GM12878 (cell line): ENCODE data around the gene ZNF626. TPM values are rescaled to one million over a fixed set of nuclear protein-coding genes. Genes with fewer than 3 reads are reported as not detected.

Experiments
- ATAC-seq: fragments of 200-7000 bp; cut with Tn5 transposase; 3 replicates; pipeline ENCODE4 v1.9.1; 2020; ENCODE audit warnings: mild to moderate bottlenecking, moderate library complexity
- BruUV-seq: library from RNA; stranded (reverse); fragments of 400-500 nt; replicated peaks from 2 replicates; lab custom pipeline; 2021; lab: Mats Ljungman, UMichigan
- CTCF ChIA-PET: fragments of 300-600 bp; sonication (Branson Sonifier 250); formaldehyde crosslinking; extraction: SDS; loops from one replicate; lab custom pipeline; 2021; ENCODE audit warnings: inconsistent platforms; lab: Yijun Ruan, JAX
- POLR2A ChIA-PET: fragments of 350-600 bp; formaldehyde crosslinking; extraction: SDS; loops from one replicate; lab custom pipeline; 2021; ENCODE audit warnings: inconsistent platforms; lab: Charles Lee
- RAD21 ChIA-PET: fragments of 300-600 bp; sonication (Branson Sonifier 250); formaldehyde crosslinking; loops from one replicate; lab custom pipeline; 2023; ENCODE audit warnings: antibody characterized with exemption; ENCODE audit not compliant: unreplicated experiment; lab: Charles Lee
- SMC1A ChIA-PET: fragments of 300-600 bp; sonication (Branson Sonifier 250); formaldehyde crosslinking; loops from one replicate; lab custom pipeline; 2023; ENCODE audit not compliant: unreplicated experiment, uncharacterized antibody; lab: Charles Lee
- DNase-seq: peaks from one replicate; pipeline ENCODE4 v3.0.0-alpha.2; 2011; ENCODE audit warnings: low read depth, low spot score
- FAIRE-seq: peaks from 3 replicates; lab custom pipeline; 2011; peaks lifted over from hg19 to GRCh38; lab: Jason Lieb, UNC
- H2AFZ ChIP-seq: 2 replicates; pipeline ENCODE4 v1.6.0; 2011; ENCODE audit warnings: low read depth, low read length, control low read depth; ENCODE audit not compliant: control insufficient read depth
- H3K27ac ChIP-seq: 2 replicates; pipeline ENCODE4 v1.5.1; 2011; ENCODE audit warnings: control low read depth; ENCODE audit not compliant: control insufficient read depth, insufficient read depth
- H3K27me3 ChIP-seq, 2 experiments: replicated peaks in 1 of 2; 2 replicates each; pipeline versions ENCODE4 v1.6.0 to v1.6.1; 2011; ENCODE audit warnings: low read length in 1 of 2; ENCODE audit not compliant: control insufficient read depth in 2 of 2, insufficient read depth in 2 of 2
- H3K36me3 ChIP-seq, 2 experiments: 2 replicates each; pipeline ENCODE4 v1.5.1; 2011; ENCODE audit warnings: low read length in 1 of 2; ENCODE audit not compliant: control insufficient read depth in 2 of 2, insufficient read depth in 2 of 2
- H3K4me1 ChIP-seq: 2 replicates; pipeline ENCODE4 v1.6.1; 2011; ENCODE audit warnings: mild to moderate bottlenecking, low read length, moderate library complexity, mixed read lengths; ENCODE audit not compliant: control insufficient read depth, insufficient read depth
- H3K4me2 ChIP-seq: 2 replicates; pipeline ENCODE4 v1.6.0; 2011; ENCODE audit warnings: control low read depth; ENCODE audit not compliant: control insufficient read depth, insufficient read depth
- H3K4me3 ChIP-seq: fragments of 200-600 bp; sonication (generic); 2 replicates; pipeline ENCODE4 v1.5.1; 2016
- H3K79me2 ChIP-seq: 2 replicates; pipeline ENCODE4 v1.6.0; 2011; ENCODE audit warnings: low read length; ENCODE audit not compliant: control insufficient read depth, insufficient read depth
- H3K9ac ChIP-seq: 2 replicates; pipeline ENCODE4 v1.8.0; 2011; ENCODE audit warnings: low read length, control low read depth, mixed read lengths; ENCODE audit not compliant: control insufficient read depth, insufficient read depth
- H3K9me3 ChIP-seq: replicated peaks from 3 replicates; pipeline ENCODE4 v1.5.1; 2011; ENCODE audit warnings: mild to moderate bottlenecking, low read length; ENCODE audit not compliant: control insufficient read depth, insufficient read depth
- H4K20me1 ChIP-seq: 2 replicates; pipeline ENCODE4 v1.6.0; 2011; ENCODE audit not compliant: control insufficient read depth, insufficient read depth
- BHLHE40 ChIP-seq, 2 experiments: fragments of 450-650 bp in 1 of 2; IDR thresholded peaks; 2 replicates each; pipeline ENCODE4 v1.6.1; 2011 to 2017; ENCODE audit warnings: low read depth in 2 of 2, borderline replicate concordance in 1 of 2, improper control_type of control experiment in 1 of 2, low read length in 1 of 2, mild to moderate bottlenecking in 1 of 2
- CHD2 ChIP-seq: IDR thresholded peaks from 2 replicates; pipeline ENCODE4 v1.6.1; 2011; ENCODE audit warnings: low read depth, low read length, improper control_type of control experiment, borderline replicate concordance
- MEF2B ChIP-seq: fragments of 450-650 bp; IDR thresholded peaks from 2 replicates; pipeline ENCODE4 v1.6.1; 2018; ENCODE audit warnings: mild to moderate bottlenecking, moderate library complexity; ENCODE audit not compliant: partially characterized antibody, poor library complexity, severe bottlenecking
- STAT3 ChIP-seq: IDR thresholded peaks from 2 replicates; pipeline ENCODE4 v1.6.1; 2011; ENCODE audit warnings: low read depth, low read length, improper control_type of control experiment
- TCF12 ChIP-seq: IDR thresholded peaks from 2 replicates; pipeline ENCODE4 v1.6.1; 2011; ENCODE audit warnings: low read depth, mild to moderate bottlenecking, low read length
- WGBS: methylation state at CpG from one replicate; pipeline ENCODE4 v1.1.6; 2016; ENCODE audit warnings: low lambda C conversion rate; ENCODE audit not compliant: insufficient replicate concordance, insufficient coverage; ENCODE audit errors: missing lambda C conversion rate; 5-methylcytosine and 5-hydroxymethylcytosine counted together
- in situ Hi-C: fragments of 300-500 bp; cut with MboI; formaldehyde crosslinking; loops from 9 replicates; pipeline ENCODE4 v1.14.3; 2018; ENCODE audit warnings: mixed read lengths
- intact Hi-C: fragments of 100-400 bp; cut with micrococcal nuclease; formaldehyde crosslinking; loops from one replicate; pipeline ENCODE4 v1.14.2; 2022; ENCODE audit not compliant: unreplicated experiment
- polyA plus RNA-seq, 11 experiments: library from polyadenylated mRNA; depleted of rRNA in 4 of 11; unstranded in 6 of 11; stranded (reverse) in 5 of 11; fragments of >200 nt; fragmentation: Nextera tagmentation in 4 of 11; fragmentation: Illumina TruSeq in 1 of 11; extraction: Ambion mirVana in 4 of 11; extraction: Trizol in 1 of 11; gene quantifications; 1 replicate in 1 of 11; 2 replicates in 10 of 11; pipeline versions ENCODE4 v1.2.1 to v1.2.3, GENCODE V29; 2011 to 2016; ENCODE audit warnings: inconsistent platforms in 2 of 11, missing spikeins in 2 of 11, low read depth in 1 of 11
- total RNA-seq, 4 experiments: library from RNA; depleted of rRNA in 3 of 4; stranded (reverse); fragments of >200 nt in 3 of 4; fragmentation: Illumina TruSeq in 1 of 4; extraction: Trizol in 1 of 4; gene quantifications; 2 replicates each; pipeline versions ENCODE4 v1.2.1 to v1.2.3, GENCODE V29; 2013 to 2021
- TF ChIP-seq, protein P1 (sequence below): fragments of 450-650 bp; IDR thresholded peaks from 2 replicates; pipeline ENCODE4 v1.6.1; 2014; ENCODE audit warnings: mild to moderate bottlenecking
- TF ChIP-seq, protein P2 (sequence below): fragments of 450-650 bp; IDR thresholded peaks from 2 replicates; pipeline ENCODE4 v1.6.1; 2016; ENCODE audit warnings: mild to moderate bottlenecking, moderate library complexity, borderline replicate concordance
- TF ChIP-seq, protein P3 (sequence below): fragments of 450-650 bp; IDR thresholded peaks from 2 replicates; pipeline ENCODE4 v1.6.1; 2018; ENCODE audit warnings: borderline replicate concordance, mild to moderate bottlenecking; ENCODE audit not compliant: partially characterized antibody

Gene ZNF626
- total and polyA plus RNA-seq, 10 of the 15 experiments (the other 5 are each of a cell fraction or from before 2014, with no cell fraction given) = 1.2 to 3.7 (median 1.9) TPM

DNA sequence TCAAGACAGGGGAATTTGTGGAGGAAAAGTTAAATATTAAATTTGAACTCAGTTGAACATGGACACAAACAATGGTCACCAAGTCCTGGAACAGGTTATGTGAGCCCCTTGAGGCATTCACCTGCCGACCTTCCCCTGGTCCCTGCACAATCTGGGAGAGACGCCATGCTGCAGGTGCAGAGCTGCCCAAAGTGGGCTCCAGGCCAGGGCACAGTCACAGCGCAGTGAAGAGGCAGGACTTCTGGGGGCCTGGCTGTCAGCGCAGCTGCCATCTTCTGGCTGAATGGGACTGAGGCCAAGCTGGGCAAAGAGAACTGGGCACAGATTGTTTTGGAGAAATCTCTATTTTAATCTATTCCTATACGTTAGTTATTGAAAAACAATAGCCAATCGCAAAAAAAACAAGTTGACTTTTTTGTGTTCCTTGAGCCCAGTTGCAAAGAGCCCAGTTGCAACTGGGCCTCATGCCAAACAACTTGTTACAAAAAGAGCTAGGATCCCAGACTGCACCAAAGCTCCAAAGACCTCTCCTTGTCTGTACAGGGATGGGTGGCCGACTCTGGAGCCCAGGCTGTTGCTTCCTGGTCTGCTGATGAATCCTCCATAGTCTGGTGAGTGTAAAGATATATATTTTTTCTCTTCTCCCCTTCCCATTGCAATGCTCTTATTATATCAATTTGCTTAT, 1.2 kb upstream of the ZNF626 start:
- ChIA-PET SMC1A (no interaction called here), RAD21 (no interaction called here), CTCF (no interaction called here), POLR2A (no interaction called here)
- whole genome bisulfite sequencing = 65% methylated on average over 7 of the region's 7 CpGs
- FAIRE-seq (no peak), DNase-seq (no peak), ATAC-seq (no peak)
- no peaks in the 10 kb centered on the region for H3K4me1 ChIP-seq
- no peak overlapping the region for H3K4me2 ChIP-seq
- BruUV-seq = no TSS peak
- in situ Hi-C loops (no loop called here), intact Hi-C loops (no loop called here)
- no peaks in the 10 kb centered on the region for H4K20me1 ChIP-seq
- H3K79me2 ChIP-seq = no peaks in the 10 kb centered on the region
- H3K36me3 ChIP-seq = no peaks in the 10 kb centered on the region
- no peak overlapping the region for H3K27ac ChIP-seq
- H3K4me3 ChIP-seq = no peak overlapping the region
- peaks cover 3% of the 10 kb centered on the region; the same call in 1 of the 3 replicates for H3K9me3 ChIP-seq
- H2AFZ ChIP-seq = no peak overlapping the region
- H3K9ac ChIP-seq = no peak overlapping the region
- no peak for TF ChIP-seq STAT3
- no peak for TF ChIP-seq TCF12
- no peak for TF ChIP-seq CHD2
- TF ChIP-seq BHLHE40 (IDR thresholded peaks at IDR 0.05; ENCODE audit: borderline replicate concordance in 1 of 2, low read depth in 2 of 2, low read length in 1 of 2) = no peak
- TF ChIP-seq, protein P1, sequence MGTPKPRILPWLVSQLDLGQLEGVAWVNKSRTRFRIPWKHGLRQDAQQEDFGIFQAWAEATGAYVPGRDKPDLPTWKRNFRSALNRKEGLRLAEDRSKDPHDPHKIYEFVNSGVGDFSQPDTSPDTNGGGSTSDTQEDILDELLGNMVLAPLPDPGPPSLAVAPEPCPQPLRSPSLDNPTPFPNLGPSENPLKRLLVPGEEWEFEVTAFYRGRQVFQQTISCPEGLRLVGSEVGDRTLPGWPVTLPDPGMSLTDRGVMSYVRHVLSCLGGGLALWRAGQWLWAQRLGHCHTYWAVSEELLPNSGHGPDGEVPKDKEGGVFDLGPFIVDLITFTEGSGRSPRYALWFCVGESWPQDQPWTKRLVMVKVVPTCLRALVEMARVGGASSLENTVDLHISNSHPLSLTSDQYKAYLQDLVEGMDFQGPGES = no peak
- TF ChIP-seq MEF2B = no peak
- TF ChIP-seq, protein P2, sequence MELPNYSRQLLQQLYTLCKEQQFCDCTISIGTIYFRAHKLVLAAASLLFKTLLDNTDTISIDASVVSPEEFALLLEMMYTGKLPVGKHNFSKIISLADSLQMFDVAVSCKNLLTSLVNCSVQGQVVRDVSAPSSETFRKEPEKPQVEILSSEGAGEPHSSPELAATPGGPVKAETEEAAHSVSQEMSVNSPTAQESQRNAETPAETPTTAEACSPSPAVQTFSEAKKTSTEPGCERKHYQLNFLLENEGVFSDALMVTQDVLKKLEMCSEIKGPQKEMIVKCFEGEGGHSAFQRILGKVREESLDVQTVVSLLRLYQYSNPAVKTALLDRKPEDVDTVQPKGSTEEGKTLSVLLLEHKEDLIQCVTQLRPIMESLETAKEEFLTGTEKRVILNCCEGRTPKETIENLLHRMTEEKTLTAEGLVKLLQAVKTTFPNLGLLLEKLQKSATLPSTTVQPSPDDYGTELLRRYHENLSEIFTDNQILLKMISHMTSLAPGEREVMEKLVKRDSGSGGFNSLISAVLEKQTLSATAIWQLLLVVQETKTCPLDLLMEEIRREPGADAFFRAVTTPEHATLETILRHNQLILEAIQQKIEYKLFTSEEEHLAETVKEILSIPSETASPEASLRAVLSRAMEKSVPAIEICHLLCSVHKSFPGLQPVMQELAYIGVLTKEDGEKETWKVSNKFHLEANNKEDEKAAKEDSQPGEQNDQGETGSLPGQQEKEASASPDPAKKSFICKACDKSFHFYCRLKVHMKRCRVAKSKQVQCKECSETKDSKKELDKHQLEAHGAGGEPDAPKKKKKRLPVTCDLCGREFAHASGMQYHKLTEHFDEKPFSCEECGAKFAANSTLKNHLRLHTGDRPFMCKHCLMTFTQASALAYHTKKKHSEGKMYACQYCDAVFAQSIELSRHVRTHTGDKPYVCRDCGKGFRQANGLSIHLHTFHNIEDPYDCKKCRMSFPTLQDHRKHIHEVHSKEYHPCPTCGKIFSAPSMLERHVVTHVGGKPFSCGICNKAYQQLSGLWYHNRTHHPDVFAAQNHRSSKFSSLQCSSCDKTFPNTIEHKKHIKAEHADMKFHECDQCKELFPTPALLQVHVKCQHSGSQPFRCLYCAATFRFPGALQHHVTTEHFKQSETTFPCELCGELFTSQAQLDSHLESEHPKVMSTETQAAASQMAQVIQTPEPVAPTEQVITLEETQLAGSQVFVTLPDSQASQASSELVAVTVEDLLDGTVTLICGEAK = no peak
- TF ChIP-seq, protein P3, sequence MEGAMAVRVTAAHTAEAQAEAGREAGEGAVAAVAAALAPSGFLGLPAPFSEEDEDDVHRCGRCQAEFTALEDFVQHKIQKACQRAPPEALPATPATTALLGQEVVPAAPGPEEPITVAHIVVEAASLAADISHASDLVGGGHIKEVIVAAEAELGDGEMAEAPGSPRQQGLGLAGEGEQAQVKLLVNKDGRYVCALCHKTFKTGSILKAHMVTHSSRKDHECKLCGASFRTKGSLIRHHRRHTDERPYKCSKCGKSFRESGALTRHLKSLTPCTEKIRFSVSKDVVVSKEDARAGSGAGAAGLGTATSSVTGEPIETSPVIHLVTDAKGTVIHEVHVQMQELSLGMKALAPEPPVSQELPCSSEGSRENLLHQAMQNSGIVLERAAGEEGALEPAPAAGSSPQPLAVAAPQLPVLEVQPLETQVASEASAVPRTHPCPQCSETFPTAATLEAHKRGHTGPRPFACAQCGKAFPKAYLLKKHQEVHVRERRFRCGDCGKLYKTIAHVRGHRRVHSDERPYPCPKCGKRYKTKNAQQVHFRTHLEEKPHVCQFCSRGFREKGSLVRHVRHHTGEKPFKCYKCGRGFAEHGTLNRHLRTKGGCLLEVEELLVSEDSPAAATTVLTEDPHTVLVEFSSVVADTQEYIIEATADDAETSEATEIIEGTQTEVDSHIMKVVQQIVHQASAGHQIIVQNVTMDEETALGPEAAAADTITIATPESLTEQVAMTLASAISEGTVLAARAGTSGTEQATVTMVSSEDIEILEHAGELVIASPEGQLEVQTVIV = no peak
- H3K27me3 ChIP-seq = no peaks in the 10 kb centered on the region
